WTC11 (cell line): Measurements from ENCODE around the gene OR5A1. TPM values are rescaled to one million over a fixed set of nuclear protein-coding genes. Genes with fewer than 3 reads are reported as not detected.

Source experiments
- ATAC-seq: fragments of 200-7000 bp; cut with Tn5 transposase; 2 replicates; pipeline ENCODE4 v1.10.0; 2021; ENCODE audit warnings: mild to moderate bottlenecking, moderate library complexity
- CTCF ChIA-PET: fragments of 300-600 bp; sonication (Branson Sonifier 250); formaldehyde crosslinking; loops from one replicate; lab custom pipeline; 2021; ENCODE audit warnings: antibody characterized with exemption; lab: Charles Lee
- POLR2A ChIA-PET: fragments of 350-600 bp; sonication (Branson Sonifier 250); formaldehyde crosslinking; loops from one replicate; lab custom pipeline; 2021; ENCODE audit warnings: antibody characterized with exemption; lab: Charles Lee
- DNase-seq: peaks from one replicate; pipeline ENCODE4 v3.0.0; 2021; ENCODE audit warnings: low spot score
- H3K27ac Mint-ChIP-seq: 2 replicates; pipeline ENCODE4 v1.8.0; 2021; ENCODE audit warnings: mixed read lengths
- H3K27me3 Mint-ChIP-seq: 2 replicates; pipeline ENCODE4 v1.8.0; 2021; ENCODE audit warnings: low read depth, mild to moderate bottlenecking, moderate library complexity, mixed read lengths
- H3K36me3 Mint-ChIP-seq: 2 replicates; pipeline ENCODE4 v1.8.0; 2021; ENCODE audit warnings: mixed read lengths
- H3K4me1 Mint-ChIP-seq: 2 replicates; pipeline ENCODE4 v1.8.0; 2022; ENCODE audit warnings: mixed read lengths
- H3K4me3 Mint-ChIP-seq: 2 replicates; pipeline ENCODE4 v1.8.0; 2021; ENCODE audit warnings: mild to moderate bottlenecking, moderate library complexity, mixed read lengths
- H3K9me3 Mint-ChIP-seq: 2 replicates; pipeline ENCODE4 v1.8.0; 2021; ENCODE audit warnings: mixed read lengths
- AR ChIP-seq: fragments of 250-450 bp; sonication (Bioruptor Pico); IDR thresholded peaks from 2 replicates; pipeline ENCODE4 v1.9.0; 2021; ENCODE audit warnings: mild to moderate bottlenecking
- CBFB ChIP-seq: sonication (generic); formaldehyde crosslinking; IDR thresholded peaks from 2 replicates; pipeline ENCODE4 v1.8.1; 2022; ENCODE audit warnings: mild to moderate bottlenecking, low read depth, missing genetic modification reagents
- CREB1 ChIP-seq: sonication (generic); formaldehyde crosslinking; IDR thresholded peaks from 2 replicates; pipeline ENCODE4 v1.8.0; 2023; ENCODE audit warnings: mild to moderate bottlenecking, missing genetic modification reagents
- FOXJ3 ChIP-seq: sonication (generic); formaldehyde crosslinking; IDR thresholded peaks from 2 replicates; pipeline ENCODE4 v1.9.0; 2021; ENCODE audit warnings: missing genetic modification reagents, mild to moderate bottlenecking, borderline replicate concordance
- FOXP4 ChIP-seq: sonication (generic); formaldehyde crosslinking; IDR thresholded peaks from 2 replicates; pipeline ENCODE4 v1.8.0; 2022; ENCODE audit warnings: mild to moderate bottlenecking, missing genetic modification reagents
- GABPB1 ChIP-seq: sonication (generic); formaldehyde crosslinking; IDR thresholded peaks from 2 replicates; pipeline ENCODE4 v1.8.1; 2023; ENCODE audit warnings: mild to moderate bottlenecking, missing genetic modification reagents
- IRF1 ChIP-seq: sonication (generic); formaldehyde crosslinking; IDR thresholded peaks from 2 replicates; pipeline ENCODE4 v1.8.0; 2023; ENCODE audit warnings: missing genetic modification reagents
- JAZF1 ChIP-seq: fragments of 250-450 bp; sonication (Bioruptor Pico); IDR thresholded peaks from 2 replicates; pipeline ENCODE4 v1.9.0; 2021; ENCODE audit warnings: moderate library complexity, mild to moderate bottlenecking, inconsistent platforms
- JUN ChIP-seq: sonication (generic); formaldehyde crosslinking; IDR thresholded peaks from 2 replicates; pipeline ENCODE4 v1.8.0; 2023; ENCODE audit warnings: mild to moderate bottlenecking, missing genetic modification reagents
- KAT7 ChIP-seq: sonication (generic); formaldehyde crosslinking; IDR thresholded peaks from 2 replicates; pipeline ENCODE4 v1.8.1; 2023; ENCODE audit warnings: missing genetic modification reagents, mild to moderate bottlenecking, borderline replicate concordance
- NR2C2 ChIP-seq: sonication (generic); formaldehyde crosslinking; IDR thresholded peaks from 2 replicates; pipeline ENCODE4 v1.8.0; 2022; ENCODE audit warnings: mild to moderate bottlenecking, missing genetic modification reagents
- PRDM15 ChIP-seq: sonication (generic); formaldehyde crosslinking; IDR thresholded peaks from 2 replicates; pipeline ENCODE4 v1.8.0; 2022; ENCODE audit warnings: missing genetic modification reagents
- PREB ChIP-seq: sonication (generic); formaldehyde crosslinking; IDR thresholded peaks from 2 replicates; pipeline ENCODE4 v1.8.1; 2022; ENCODE audit warnings: mild to moderate bottlenecking, missing genetic modification reagents, moderate library complexity, borderline replicate concordance
- RELA ChIP-seq: sonication (generic); formaldehyde crosslinking; IDR thresholded peaks from 2 replicates; pipeline ENCODE4 v1.8.1; 2022; ENCODE audit warnings: missing genetic modification reagents, mild to moderate bottlenecking, borderline replicate concordance
- RORB ChIP-seq: fragments of 250-450 bp; sonication (Bioruptor Pico); IDR thresholded peaks from 2 replicates; pipeline ENCODE4 v1.9.0; 2021; ENCODE audit warnings: mild to moderate bottlenecking
- SMAD4 ChIP-seq: sonication (generic); formaldehyde crosslinking; IDR thresholded peaks from 2 replicates; pipeline ENCODE4 v1.8.0; 2022; ENCODE audit warnings: mild to moderate bottlenecking, missing genetic modification reagents
- USF2 ChIP-seq: sonication (generic); formaldehyde crosslinking; IDR thresholded peaks from 2 replicates; pipeline ENCODE4 v1.8.1; 2023; ENCODE audit warnings: mild to moderate bottlenecking, missing genetic modification reagents, moderate library complexity
- ZNF121 ChIP-seq: sonication (generic); formaldehyde crosslinking; IDR thresholded peaks from 2 replicates; pipeline ENCODE4 v1.8.0; 2023; ENCODE audit warnings: missing genetic modification reagents
- ZNF232 ChIP-seq: sonication (generic); formaldehyde crosslinking; IDR thresholded peaks from 2 replicates; pipeline ENCODE4 v1.8.0; 2022; ENCODE audit warnings: mild to moderate bottlenecking, missing genetic modification reagents
- ZNF263 ChIP-seq: sonication (generic); formaldehyde crosslinking; IDR thresholded peaks from 2 replicates; pipeline ENCODE4 v1.8.1; 2022; ENCODE audit warnings: low read depth, mild to moderate bottlenecking, moderate library complexity, missing genetic modification reagents
- ZNF317 ChIP-seq: sonication (generic); formaldehyde crosslinking; IDR thresholded peaks from 2 replicates; pipeline ENCODE4 v1.8.1; 2023; ENCODE audit warnings: low read depth, mild to moderate bottlenecking, moderate library complexity, missing genetic modification reagents, borderline replicate concordance
- total RNA-seq: library from RNA; stranded (reverse); gene quantifications from 3 replicates; pipeline ENCODE4 v1.2.3, GENCODE V29; 2021

Gene OR5A1
- total RNA-seq, 1 experiment from 2014 or later: not detected

- Mint-ChIP-seq H3K4me1 (no peaks in the 10 kb centered on the region), H3K36me3 (no peaks in the 10 kb centered on the region), H3K4me3 (no peak overlapping the region)
- ATAC-seq: peak; percentile 76
- no peak for DNase-seq
- POLR2A ChIA-PET: no interaction called here
- CTCF ChIA-PET: interaction anchor here (0.6 to 1.2 kb wide), 4 partner anchors 17 to 217 kb away, joined by 3 to 4 read pairs (median 3); no protein-coding TSS in a partner anchor
- TF ChIP-seq AR (CRISPR knock-in tag) (no peak), ZNF121 (CRISPR knock-in tag) (no peak), FOXP4 (no peak), IRF1 (CRISPR knock-in tag) (no peak), PRDM15 (CRISPR knock-in tag) (no peak), RELA (no peak), SMAD4 (no peak), CREB1 (no peak)
- TF ChIP-seq, all 79 proteins: peak for 0
- Mint-ChIP-seq H3K9me3 (no peaks in the 10 kb centered on the region), H3K27ac (no peak overlapping the region), H3K27me3 (no peaks in the 10 kb centered on the region)
Measured at GRCh38 chr11:59463190-59463641, 26.9 kb downstream of the OR5A1 start.

GRCh38 chr11:59473015-59473414 lies 36.7 kb downstream of the OR5A1 start, which contains the start of gene OR4D10:
Gene OR4D10, plus strand, starts transcription at chr11:59473315. Its CDS starts 4,115 bp downstream, at chr11:59477430.
- no peak for TF ChIP-seq JUN (CRISPR knock-in tag)
- no peak for TF ChIP-seq CBFB (CRISPR knock-in tag)
- TF ChIP-seq NR2C2 (CRISPR knock-in tag): no peak
- TF ChIP-seq ZNF232 (CRISPR knock-in tag): no peak
- TF ChIP-seq FOXJ3: no peak
- TF ChIP-seq, all 79 proteins: peak for 0
- no peak for DNase-seq
- no peaks in the 10 kb centered on the region for H3K9me3 Mint-ChIP-seq
- H3K4me1 Mint-ChIP-seq: no peaks in the 10 kb centered on the region
- CTCF ChIA-PET: no interaction called here
- H3K27ac Mint-ChIP-seq: no peak within 1 kb of the TSS
- no peak within 1 kb of the TSS for H3K4me3 Mint-ChIP-seq
- H3K36me3 Mint-ChIP-seq: no peaks in the 10 kb centered on the region
- no peaks in the 10 kb centered on the region; the same call in 1 of the 2 replicates for H3K27me3 Mint-ChIP-seq
- POLR2A ChIA-PET: no interaction called here
- no peak for ATAC-seq

GRCh38 chr11:59475176-59475575 lies 38.9 kb downstream of the OR5A1 start:
- Mint-ChIP-seq H3K4me3 (no peak overlapping the region), H3K9me3 (no peaks in the 10 kb centered on the region), H3K36me3 (no peaks in the 10 kb centered on the region), H3K27me3 (no peaks in the 10 kb centered on the region; the same call in none of the 2 replicates), H3K4me1 (no peaks in the 10 kb centered on the region), H3K27ac (no peak overlapping the region)
- POLR2A ChIA-PET: no interaction called here
- no peak for ATAC-seq
- DNase-seq: no peak
- CTCF ChIA-PET: no interaction called here
- TF ChIP-seq USF2 (CRISPR knock-in tag) (no peak), FOXJ3 (no peak), RORB (CRISPR knock-in tag) (no peak), PREB (CRISPR knock-in tag) (no peak), ZNF317 (CRISPR knock-in tag) (no peak), GABPB1 (CRISPR knock-in tag) (no peak), KAT7 (no peak), CBFB (CRISPR knock-in tag) (no peak), ZNF263 (no peak), JAZF1 (no peak)
